Measurements from ENCODE around the gene DPPA5. TPM values are rescaled to one million over a fixed set of nuclear protein-coding genes. Genes with fewer than 3 reads are reported as not detected.
A peak's percentile ranks its signal among the peaks of the same experiment; 100 is the strongest.
"Not testable (repeated sequence)": the region's sequence is repeated elsewhere in the genome, so short reads cannot be mapped to it uniquely, and the experiment has no call there.

The DPPA5 gene
- total and polyA plus RNA-seq, 2 experiments from 2014 or later = 3.0 to 12.9 TPM

DNA sequence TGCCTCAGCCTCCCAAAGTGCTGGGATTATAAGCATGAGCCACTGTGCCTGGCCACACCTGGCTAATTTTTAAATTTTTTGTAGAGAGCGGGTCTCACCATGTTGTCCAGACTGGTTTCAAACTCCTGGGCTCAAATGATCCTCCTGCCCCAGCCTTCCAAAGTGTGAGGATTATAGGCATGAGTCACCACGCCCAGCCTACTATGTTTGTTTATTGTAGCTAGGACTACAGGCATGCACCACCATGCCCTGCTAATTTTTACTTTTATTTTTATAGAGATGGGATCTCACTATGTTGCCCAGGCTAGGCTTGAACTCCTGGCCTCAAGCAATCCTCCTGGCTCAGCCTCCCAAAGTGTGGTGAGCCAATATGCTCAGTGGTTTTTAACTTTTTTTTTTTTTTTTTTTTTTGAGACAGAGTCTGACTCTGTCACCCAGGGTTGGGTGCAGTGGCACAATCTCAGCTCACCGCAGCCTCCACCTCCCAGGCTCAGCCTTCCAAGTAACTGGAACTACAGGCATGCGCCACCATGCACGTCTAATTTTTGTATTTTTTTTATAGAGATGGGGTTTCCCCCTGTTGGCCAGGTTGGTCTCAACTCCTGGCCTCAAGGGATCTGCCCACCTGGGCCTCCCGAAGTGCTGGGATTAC, 28.5 kb upstream of the DPPA5 start:
- Histone ChIP-seq H3K79me2 (replicated peaks; ENCODE audit: insufficient read depth) (no peaks in the 10 kb centered on the region), H3K27ac (ENCODE audit: low read depth) (no peak overlapping the region), H3K9me2 (ENCODE audit: insufficient read depth) (no peaks in the 10 kb centered on the region), H3F3A (replicated peaks; ENCODE audit: low read depth) (no peaks in the 10 kb centered on the region), H3K36me3 (ENCODE audit: insufficient read depth) (no peaks in the 10 kb centered on the region), H3K4me2 (no peak overlapping the region), H3K4me3 (no peak overlapping the region), H3K4me1 (ENCODE audit: insufficient read depth) (no peaks in the 10 kb centered on the region; the same call in 1 of the 2 replicates), H2AFZ (0 out of 2 replicates have a peak overlapping the region, but pooled peaks have one; percentile 76), H3K27me3 (ENCODE audit: insufficient read depth) (no peaks in the 10 kb centered on the region), H4K20me1 (replicated peaks; ENCODE audit: insufficient read depth) (no peaks in the 10 kb centered on the region)
- Mint-ChIP-seq H3K36me3 (ENCODE audit: low read depth) (no peaks in the 10 kb centered on the region), H3K4me1 (no peaks in the 10 kb centered on the region), H3K9me3 (no peaks in the 10 kb centered on the region; the same call in 2 of the 3 replicates), H3K27me3 (ENCODE audit: insufficient read depth, low read depth, poor library complexity) (no peaks in the 10 kb centered on the region), H3K27ac (no peak overlapping the region), H3K4me3 (no peak overlapping the region)
- TF ChIP-seq, protein P1, sequence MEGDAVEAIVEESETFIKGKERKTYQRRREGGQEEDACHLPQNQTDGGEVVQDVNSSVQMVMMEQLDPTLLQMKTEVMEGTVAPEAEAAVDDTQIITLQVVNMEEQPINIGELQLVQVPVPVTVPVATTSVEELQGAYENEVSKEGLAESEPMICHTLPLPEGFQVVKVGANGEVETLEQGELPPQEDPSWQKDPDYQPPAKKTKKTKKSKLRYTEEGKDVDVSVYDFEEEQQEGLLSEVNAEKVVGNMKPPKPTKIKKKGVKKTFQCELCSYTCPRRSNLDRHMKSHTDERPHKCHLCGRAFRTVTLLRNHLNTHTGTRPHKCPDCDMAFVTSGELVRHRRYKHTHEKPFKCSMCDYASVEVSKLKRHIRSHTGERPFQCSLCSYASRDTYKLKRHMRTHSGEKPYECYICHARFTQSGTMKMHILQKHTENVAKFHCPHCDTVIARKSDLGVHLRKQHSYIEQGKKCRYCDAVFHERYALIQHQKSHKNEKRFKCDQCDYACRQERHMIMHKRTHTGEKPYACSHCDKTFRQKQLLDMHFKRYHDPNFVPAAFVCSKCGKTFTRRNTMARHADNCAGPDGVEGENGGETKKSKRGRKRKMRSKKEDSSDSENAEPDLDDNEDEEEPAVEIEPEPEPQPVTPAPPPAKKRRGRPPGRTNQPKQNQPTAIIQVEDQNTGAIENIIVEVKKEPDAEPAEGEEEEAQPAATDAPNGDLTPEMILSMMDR (conservative IDR thresholded peaks at IDR 0.05; ENCODE audit: low read depth in 2 of 2) = no peak
- TF ChIP-seq CREB1 (CRISPR knock-in tag; IDR thresholded peaks at IDR 0.05; ENCODE audit: low read depth) (no peak), ZNF114 (CRISPR knock-in tag; IDR thresholded peaks at IDR 0.05) (no peak), POLR2AphosphoS5 (IDR thresholded peaks at IDR 0.05; ENCODE audit: low read depth) (no peak), NANOG (IDR thresholded peaks at IDR 0.05; ENCODE audit: borderline replicate concordance) (no peak), ETS1 (IDR thresholded peaks at IDR 0.05) (no peak), JUNB (IDR thresholded peaks at IDR 0.05; ENCODE audit: unreplicated experiment) (no peak), STAT1 (IDR thresholded peaks at IDR 0.05; ENCODE audit: unreplicated experiment) (no peak), EZH2 (IDR thresholded peaks at IDR 0.05; ENCODE audit: low read depth, unreplicated experiment) (no peak), EZH2phosphoT487 (IDR thresholded peaks at IDR 0.05; ENCODE audit: unreplicated experiment) (no peak), ZNF331 (CRISPR knock-in tag; IDR thresholded peaks at IDR 0.05; ENCODE audit: low read depth) (no peak)
- TF ChIP-seq, protein P2, sequence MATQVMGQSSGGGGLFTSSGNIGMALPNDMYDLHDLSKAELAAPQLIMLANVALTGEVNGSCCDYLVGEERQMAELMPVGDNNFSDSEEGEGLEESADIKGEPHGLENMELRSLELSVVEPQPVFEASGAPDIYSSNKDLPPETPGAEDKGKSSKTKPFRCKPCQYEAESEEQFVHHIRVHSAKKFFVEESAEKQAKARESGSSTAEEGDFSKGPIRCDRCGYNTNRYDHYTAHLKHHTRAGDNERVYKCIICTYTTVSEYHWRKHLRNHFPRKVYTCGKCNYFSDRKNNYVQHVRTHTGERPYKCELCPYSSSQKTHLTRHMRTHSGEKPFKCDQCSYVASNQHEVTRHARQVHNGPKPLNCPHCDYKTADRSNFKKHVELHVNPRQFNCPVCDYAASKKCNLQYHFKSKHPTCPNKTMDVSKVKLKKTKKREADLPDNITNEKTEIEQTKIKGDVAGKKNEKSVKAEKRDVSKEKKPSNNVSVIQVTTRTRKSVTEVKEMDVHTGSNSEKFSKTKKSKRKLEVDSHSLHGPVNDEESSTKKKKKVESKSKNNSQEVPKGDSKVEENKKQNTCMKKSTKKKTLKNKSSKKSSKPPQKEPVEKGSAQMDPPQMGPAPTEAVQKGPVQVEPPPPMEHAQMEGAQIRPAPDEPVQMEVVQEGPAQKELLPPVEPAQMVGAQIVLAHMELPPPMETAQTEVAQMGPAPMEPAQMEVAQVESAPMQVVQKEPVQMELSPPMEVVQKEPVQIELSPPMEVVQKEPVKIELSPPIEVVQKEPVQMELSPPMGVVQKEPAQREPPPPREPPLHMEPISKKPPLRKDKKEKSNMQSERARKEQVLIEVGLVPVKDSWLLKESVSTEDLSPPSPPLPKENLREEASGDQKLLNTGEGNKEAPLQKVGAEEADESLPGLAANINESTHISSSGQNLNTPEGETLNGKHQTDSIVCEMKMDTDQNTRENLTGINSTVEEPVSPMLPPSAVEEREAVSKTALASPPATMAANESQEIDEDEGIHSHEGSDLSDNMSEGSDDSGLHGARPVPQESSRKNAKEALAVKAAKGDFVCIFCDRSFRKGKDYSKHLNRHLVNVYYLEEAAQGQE (IDR thresholded peaks at IDR 0.05; ENCODE audit: unreplicated experiment) = no peak
- no peak for DNase-seq (ENCODE audit: low spot score)
- ATAC-seq = no peak

DNA sequence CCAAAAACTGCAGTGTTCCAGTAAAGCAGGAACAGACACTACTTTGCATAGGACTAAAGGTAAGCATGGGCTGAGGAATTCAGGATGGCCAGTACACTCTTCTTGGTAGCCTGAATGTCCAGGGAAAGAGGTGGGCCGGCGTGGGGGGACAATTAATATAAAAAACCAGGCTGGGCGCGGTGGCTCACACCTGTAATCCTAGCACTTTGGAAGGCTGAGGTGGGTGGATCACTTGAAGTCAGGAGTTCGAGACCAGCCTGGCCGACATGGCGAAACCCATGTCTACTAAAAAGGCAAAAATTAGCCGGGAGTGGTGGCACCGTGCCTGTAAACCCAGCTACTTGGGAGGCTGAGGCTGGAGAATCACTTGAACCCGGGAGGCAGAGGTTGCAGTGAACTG, 27.5 kb upstream of the DPPA5 start:
- not testable (repeated sequence) for H3K27me3 Mint-ChIP-seq (ENCODE audit: insufficient read depth, low read depth, poor library complexity); H3K27ac ChIP-seq (ENCODE audit: low read depth); H3K4me1 ChIP-seq (ENCODE audit: insufficient read depth); H4K20me1 ChIP-seq (replicated peaks; ENCODE audit: insufficient read depth); H3K4me1 Mint-ChIP-seq; H3K4me3 ChIP-seq; H3K9me3 Mint-ChIP-seq; H3F3A ChIP-seq (replicated peaks; ENCODE audit: low read depth); H3K9me2 ChIP-seq (ENCODE audit: insufficient read depth); H3K27me3 ChIP-seq (ENCODE audit: insufficient read depth); H3K27ac Mint-ChIP-seq; H3K79me2 ChIP-seq (replicated peaks; ENCODE audit: insufficient read depth); H3K4me2 ChIP-seq; H3K36me3 Mint-ChIP-seq (ENCODE audit: low read depth); H3K4me3 Mint-ChIP-seq; ATAC-seq; DNase-seq (ENCODE audit: low spot score); H3K36me3 ChIP-seq (ENCODE audit: insufficient read depth)
- peak overlapping the region; percentile 80 for H2AFZ ChIP-seq
